Mucosa of gallbladder (tissue), 1 donor: Measurements from ENCODE around the gene PSMG3. TPM values are rescaled to one million over a fixed set of nuclear protein-coding genes. Genes with fewer than 3 reads are reported as not detected.
A peak's percentile ranks its signal among the peaks of the same experiment; 100 is the strongest.
"Not testable (repeated sequence)": the region's sequence is repeated elsewhere in the genome, so short reads cannot be mapped to it uniquely, and the experiment has no call there.

Experiments
- DNase-seq: peaks from one replicate; pipeline ENCODE4 v3.0.0-alpha.2; 2020; ENCODE audit warnings: low spot score
- total RNA-seq: library from RNA; stranded (reverse); gene quantifications from one replicate; pipeline ENCODE4 v1.2.1, GENCODE V29; 2021
- donor health status: DM: no; HTN: no; CAD: no.

PSMG3 gene
- total RNA-seq, 1 donor from 2014 or later: 23.7 TPM

DNA sequence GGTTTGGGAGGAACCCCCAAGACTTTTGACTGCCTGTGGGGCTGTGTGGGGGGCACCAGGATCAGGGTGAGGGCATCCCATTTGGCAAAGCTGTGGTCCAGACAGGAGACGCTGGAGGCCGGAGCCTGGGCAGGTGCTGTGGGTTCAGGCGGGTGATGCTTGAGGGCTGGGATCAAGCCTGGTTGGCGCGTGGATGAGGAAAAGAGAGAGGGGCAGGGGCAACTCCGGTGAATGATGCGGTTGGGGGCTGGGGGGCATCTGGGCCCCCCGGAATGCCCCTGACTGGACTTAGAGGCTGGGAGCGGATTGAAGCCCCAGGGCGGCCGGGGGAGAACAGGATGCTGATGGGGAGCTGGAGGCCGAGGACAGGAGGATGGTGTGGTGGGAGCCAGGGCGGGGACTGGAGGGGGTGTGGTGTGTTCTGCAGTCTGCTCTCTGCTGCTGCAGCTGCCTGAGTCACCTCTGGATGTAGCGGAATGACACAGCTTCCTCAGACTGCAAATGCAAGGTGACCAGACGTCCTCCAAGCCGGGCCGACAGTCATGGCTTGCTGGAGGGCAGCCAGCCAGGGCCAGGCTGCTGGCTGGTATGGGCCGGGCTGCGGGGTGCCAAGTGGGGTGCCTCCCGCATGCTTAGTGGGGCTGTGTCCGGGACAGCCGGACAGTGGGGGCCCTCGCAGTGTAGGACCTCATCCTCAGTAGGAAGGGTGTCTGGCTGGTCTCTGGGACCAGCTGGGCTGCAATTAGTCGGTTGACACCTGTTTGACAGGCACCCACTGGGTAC is 36.1 kb downstream of the PSMG3 start:
- DNase-seq: no peak

DNA sequence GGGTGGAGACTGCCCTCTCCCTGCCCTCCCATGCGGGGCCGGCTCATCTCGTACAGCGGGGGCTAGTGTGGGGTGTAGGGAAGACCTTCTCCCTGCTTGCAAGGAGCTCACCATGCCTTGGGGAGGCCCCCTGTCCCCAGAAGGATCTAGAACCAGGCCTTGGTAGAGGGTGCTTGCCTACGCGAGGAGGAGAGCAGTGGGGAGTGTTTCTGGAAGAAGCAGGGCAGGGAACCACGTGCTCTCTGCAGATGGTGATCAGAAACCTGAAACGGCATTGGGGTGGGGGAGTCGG is 36.6 kb downstream of the PSMG3 start:
- no peak for DNase-seq

- DNase-seq: peak; percentile 89
Observed at GRCh38 chr7:1532456-1533254, 37.2 kb downstream of the PSMG3 start.

- DNase-seq: no peak
Observed at GRCh38 chr7:1531979-1532455, 37.8 kb downstream of the PSMG3 start.

- no peak for DNase-seq
Observed at GRCh38 chr7:1531263-1531978, 38.4 kb downstream of the PSMG3 start.

DNA sequence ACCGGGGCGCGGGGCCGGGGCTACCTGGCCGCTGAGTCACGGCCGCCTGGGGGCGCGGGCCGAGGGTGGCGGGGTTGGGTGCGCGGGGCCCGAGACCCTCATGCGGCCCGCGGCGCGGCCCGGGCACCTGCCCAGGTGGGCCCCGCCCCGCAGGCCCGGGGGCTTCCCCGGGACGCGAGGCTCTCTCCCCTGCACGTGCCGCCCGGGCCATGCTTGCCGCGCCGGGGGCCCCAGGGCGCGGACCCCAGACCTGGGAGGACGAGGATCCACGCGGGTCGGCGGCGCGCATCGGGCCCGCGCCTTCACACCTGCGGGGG is 38.9 kb downstream of the PSMG3 start:
- DNase-seq: no peak

DNA sequence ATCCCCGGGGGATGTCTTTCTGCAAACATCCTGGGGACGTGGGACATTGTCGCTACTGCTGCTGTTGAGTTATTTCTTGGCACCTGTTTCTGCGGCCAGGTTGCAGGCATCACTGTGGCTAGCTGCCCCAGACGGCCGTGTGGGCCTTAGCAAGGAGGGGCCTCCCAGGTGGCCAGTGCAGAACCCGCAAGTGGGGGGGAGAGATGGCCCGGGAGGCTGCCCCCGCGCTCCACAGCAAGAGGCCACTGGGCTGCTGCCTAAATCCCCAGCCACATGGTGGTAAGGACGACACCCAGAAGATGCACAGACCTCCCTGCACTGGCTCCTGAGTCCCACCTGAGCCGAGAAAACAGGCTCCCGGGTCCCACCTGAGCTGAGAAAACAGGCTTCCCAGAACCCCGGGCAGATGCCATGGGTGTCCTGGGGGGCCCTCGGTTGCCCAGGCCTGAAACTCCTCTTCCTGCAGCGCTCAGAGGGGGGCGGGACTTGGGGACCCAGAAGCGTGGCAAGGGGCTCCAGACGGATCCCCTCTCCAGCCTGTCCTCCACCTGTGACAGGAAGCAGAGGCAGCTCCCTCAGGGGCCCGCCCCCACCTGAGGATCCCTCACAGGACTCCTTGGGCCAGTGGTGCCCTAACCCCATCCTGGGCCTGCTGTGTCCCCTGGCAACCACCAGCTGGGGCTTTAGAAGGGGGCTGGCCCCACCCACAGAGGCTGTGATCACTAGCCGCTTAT is 40.3 kb downstream of the PSMG3 start:
- DNase-seq: no peak

GRCh38 chr7:1526271-1526754 is 43.5 kb downstream of the PSMG3 start:
- DNase-seq: no peak

- DNase-seq: no peak
Observed at GRCh38 chr7:1525409-1525808, 44.4 kb downstream of the PSMG3 start.

- no peak for DNase-seq
Observed at GRCh38 chr7:1523844-1524243, 46.0 kb downstream of the PSMG3 start.

- no peak for DNase-seq
Observed at GRCh38 chr7:1523208-1523607, 46.6 kb downstream of the PSMG3 start.

DNA sequence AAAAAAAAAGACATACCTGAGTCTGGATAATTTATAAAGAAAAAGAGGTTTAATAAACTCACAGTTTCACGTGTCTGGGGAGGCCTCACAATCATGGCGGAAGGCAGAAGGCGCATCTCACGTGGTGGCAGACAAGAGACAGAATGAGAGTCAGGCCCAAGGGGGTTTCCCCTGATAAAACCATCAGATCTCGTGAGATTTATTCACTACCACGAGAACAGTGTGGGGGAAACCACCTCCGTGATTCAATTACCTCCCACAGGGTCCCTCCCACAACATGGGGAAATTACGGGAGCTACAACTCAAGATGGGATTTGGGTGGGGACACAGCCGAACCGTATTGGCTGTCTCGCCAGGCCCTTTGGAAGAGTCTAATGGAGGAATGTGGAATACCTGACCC is 48.4 kb downstream of the PSMG3 start:
- no peak for DNase-seq

DNA sequence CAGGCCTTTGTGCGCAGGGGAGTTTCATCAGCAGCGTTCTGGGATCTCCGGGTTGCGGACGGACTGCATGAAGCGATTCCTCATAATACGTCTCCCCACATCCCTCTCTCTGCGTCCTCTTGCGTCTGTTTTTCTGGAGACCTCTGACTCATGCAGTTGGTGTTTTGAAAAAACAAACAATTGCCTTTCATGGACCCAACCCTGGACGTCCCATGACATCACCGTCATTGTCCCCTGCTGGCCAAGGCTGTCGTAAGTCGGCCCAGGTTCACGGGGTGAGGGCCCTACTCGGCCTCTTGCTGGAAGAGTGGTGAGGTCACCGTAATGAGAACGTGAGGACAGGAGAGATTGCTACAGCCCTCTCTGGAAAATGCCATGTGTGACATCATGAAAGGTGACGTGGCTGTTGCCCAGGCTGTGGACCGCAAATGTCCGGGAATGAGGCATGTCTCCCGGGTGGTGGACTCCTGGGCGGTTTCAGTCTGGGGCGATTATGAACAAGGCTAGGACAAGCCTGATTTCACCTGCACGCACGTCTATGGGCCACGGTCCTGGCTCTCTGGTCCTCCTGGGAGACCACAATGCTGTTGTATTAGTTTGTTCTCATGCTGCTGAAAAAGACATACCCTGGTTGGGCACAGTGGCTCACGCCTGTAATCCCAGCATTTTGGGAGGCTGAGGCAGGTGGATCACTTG is 49.1 kb downstream of the PSMG3 start:
- no peak for DNase-seq

DNA sequence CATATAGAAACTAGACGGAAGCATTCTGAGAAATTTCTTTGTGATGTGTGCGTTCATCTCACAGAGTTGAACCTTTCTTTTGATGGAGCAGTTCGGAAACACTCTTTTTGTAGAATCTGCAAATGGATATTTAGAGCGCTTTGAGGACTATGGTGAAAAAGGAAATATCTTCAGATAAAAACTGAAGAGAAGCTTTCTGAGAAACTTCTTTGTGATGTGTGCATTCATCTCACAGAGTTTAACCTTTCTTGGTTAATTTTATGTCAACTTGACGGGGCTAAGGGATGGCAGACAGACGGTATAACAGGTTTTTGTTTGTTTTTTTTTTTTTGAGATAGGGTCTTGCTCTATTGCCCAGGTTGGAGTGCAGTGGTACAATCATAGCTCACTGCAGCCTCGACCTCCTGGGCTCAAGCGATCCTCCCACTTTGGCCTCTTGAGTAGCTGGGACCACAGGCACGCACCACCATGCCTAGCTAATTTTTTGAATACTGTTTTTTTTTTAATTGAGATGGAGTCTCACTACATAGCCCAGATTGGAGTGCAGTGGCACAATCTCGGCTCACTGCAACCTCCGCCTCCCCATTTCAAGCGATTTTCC is 50.4 kb downstream of the PSMG3 start:
- DNase-seq: not testable (repeated sequence)

Other genes starting within 250 kb of the PSMG3 start
- gene MICALL2, start 110.6 kb downstream of the PSMG3 start, total RNA-seq: 166 TPM
- gene INTS1, start 65.6 kb downstream of the PSMG3 start, total RNA-seq: 108 TPM
- gene MAFK, start 39.3 kb downstream of the PSMG3 start, total RNA-seq: 56.6 TPM
- gene TMEM184A, start 13.8 kb downstream of the PSMG3 start, total RNA-seq: 39.8 TPM
- gene ELFN1, start 100.2 kb upstream of the PSMG3 start, total RNA-seq: 1.4 TPM